Measurements from ENCODE around the gene GLRA2.
"Not testable (repeated sequence)": the region's sequence is repeated elsewhere in the genome, so short reads cannot be mapped to it uniquely, and the experiment has no call there.

GLRA2 gene

DNA sequence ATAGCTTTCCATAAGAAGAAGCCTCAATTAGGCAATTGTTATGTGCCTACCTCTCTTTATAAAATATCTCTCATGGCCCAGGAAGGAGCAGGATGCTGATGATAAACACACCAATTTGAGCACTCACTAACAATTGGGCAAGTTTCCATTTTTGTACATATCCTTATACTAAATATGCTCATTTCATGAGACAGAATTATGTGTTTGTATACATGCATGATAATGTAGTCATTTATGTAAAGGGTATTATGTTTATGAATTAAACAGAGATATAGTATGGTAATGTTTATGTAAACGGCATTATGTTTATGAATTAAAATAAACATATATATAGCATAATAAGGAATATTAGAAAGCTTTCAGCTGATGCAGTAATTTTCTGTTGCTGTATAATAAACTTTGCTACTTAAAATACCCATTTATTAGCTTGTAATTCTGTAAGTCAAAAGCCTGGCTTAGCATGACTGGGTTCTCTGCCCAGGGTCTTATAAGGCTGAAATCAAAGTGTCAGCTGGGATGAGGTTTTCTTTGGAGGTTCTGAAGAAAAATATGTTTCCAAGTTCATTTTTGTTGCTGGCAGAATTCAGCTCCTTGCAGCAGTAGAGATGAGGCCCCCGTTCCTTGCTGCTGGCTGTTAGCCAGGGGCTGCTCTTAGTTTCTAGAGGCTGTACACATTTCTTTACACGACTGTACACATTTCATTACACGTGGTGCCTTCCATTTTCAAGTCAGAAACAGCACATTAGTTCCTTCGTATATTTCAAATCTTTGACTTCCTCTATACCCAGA, 89.0 kb downstream of the GLRA2 start:
- TF ChIP-seq POLR2A (IDR thresholded peaks at IDR 0.05; ENCODE audit: low read depth, low read length), result no peak
- DNase-seq (ENCODE audit: insufficient read length, low spot score) (no peak), FAIRE-seq (no peak)

DNA sequence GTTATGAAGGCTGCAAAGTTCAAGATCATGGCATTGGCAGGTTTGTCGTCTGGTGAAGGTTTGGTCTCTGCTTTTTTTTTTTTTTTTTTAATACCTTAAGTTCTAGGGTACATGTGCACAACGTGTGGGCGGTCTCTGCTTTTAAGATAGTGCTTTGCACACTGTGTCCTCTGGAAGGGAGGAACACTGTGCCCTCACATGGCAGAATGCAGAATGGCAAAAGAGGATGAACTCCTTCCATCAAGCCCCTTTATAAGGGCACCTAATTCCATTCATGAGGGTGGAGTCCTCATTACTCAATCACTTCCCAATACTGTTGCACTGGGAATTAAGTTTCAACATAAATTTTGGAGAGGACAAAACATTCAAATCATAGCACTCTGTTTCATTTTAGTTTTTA, 101.4 kb downstream of the GLRA2 start:
- FAIRE-seq (no peak), DNase-seq (ENCODE audit: insufficient read length, low spot score) (no peak)
- TF ChIP-seq POLR2A (IDR thresholded peaks at IDR 0.05; ENCODE audit: low read depth, low read length), result no peak

DNA sequence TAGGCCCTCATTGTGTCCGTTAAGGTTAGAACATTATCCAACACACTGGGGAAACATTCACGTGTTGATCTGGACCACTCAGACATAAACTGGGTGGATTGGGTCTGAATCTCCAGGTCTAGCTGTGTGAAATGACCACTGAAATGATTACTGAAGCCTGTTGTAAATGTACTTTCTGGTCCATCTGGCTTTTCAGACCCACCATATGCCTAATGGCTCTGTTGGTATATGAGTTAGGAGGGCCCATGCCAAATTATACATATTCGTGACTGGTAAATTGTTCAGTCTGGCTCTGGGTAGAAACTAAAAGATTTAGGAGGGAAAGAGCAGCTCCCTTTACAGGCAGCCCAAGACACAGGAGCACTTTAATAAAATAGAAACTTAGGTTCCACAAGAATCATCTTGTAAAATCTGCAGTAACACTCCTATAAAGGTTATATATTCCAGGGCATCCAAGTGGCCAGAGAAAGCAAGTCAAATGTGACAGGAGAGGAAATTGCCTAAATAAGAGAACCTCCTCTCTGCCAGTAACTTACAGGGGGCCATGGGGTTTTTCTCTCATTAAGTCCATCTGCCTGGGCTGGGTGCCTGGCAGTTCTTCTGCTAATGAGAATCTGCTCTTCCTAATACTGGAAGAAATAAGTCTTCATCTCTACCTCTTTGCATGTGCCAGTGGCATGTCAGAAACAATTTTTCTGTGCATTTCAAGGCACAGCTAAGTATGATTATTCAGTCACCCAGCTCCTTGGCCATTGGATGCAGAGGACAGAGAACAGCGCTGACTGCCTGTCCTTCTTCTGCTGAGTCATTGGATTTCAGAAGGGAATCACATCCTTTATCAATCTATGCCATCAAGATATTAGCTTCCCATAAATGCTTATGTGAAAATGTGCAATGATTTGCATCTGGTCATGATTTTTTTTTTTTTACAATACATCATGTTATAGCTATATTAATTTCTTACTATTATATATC, 112.6 kb downstream of the GLRA2 start:
- FAIRE-seq (no peak), DNase-seq (ENCODE audit: insufficient read length, low spot score) (no peak)
- TF ChIP-seq POLR2A (IDR thresholded peaks at IDR 0.05; ENCODE audit: low read depth, low read length), result no peak

DNA sequence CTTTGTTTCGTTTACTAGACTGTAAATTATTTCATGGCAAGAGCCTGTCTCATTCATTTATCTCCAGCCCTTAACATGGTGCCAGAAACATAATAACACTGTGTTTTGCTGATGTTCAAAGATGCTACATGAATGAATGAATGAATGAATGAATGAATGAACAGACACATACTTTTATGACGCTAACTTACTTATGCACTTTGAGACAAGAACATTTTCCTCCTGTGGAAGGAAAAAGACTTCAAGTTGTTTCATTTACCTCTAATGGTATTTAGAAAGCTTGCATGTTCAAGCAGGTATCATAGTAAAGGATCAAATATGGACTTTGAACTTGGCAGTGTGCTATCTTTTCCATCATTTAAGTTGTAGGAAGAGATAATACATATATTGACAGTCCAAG, 131.6 kb downstream of the GLRA2 start:
- DNase-seq (ENCODE audit: insufficient read length, low spot score) (no peak), FAIRE-seq (no peak)
- no peak for TF ChIP-seq POLR2A (IDR thresholded peaks at IDR 0.05; ENCODE audit: low read depth, low read length)

DNA sequence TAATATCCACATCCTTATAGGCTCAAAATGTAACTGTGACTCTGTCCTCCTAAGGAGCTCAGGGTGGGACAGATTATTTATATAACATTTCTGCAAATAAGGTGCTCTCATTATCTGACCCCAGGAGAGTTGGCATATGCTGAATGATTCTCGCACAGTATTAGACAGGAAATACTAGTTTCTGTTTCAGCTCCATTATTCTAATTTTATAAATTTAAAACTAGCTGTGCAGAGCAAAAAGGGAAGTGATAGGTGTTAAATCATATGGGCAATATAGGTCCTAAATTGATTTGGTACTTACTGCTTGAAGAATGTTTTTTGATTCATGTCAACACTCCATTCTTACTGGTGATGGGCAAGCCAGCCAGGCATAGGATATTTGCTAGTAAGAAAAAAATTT, 141.5 kb downstream of the GLRA2 start:
- FAIRE-seq, result no peak
- TF ChIP-seq POLR2A (IDR thresholded peaks at IDR 0.05; ENCODE audit: low read depth, low read length), result no peak
- no peak for DNase-seq (ENCODE audit: insufficient read length, low spot score)

DNA sequence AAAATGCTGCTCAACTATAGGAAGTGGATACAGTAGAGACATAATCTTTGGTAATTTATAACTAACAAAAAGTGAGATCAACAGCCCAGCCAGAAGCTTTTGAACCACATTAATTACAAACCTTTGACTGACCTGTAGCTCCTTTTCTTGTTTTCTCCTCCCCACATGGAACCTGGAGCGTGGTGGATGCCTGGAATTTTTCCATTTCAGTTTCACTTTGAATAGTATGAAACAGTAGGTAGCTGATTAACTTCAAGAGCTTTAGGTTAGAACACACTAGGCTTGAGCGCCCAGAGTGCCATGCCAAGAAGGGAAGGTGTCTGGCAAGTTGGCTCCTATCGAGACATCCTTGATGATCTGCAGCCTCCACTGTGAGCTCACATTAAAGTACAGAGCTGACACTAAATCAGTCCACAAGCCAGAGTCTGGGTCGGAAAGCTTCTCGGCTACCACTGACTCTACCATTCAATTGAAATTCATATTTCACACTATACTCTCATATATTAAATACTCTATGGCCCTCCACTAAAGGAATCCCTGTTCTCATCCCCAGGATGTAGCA, 143.4 kb downstream of the GLRA2 start:
- DNase-seq (ENCODE audit: insufficient read length, low spot score) (no peak), FAIRE-seq (no peak)
- no peak for TF ChIP-seq POLR2A (IDR thresholded peaks at IDR 0.05; ENCODE audit: low read depth, low read length)

DNA sequence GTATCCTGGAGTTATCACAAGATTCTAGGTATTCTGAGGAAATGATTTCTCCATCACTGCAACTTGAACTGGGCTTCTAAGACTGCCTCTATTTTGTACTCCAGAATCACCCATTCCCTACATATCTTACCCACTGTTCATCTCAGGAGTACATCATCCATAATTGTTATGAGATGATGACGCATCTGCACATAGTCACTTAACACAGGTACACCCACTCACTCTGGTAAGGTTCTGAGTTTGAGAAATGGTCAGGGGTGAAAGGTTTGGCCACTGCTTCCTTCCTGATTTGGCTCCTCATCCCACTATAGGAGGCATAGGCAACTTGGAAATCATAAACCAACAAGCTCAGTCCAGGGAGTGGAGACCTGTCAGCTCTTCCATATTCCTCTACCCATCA, 143.9 kb downstream of the GLRA2 start:
- DNase-seq (ENCODE audit: insufficient read length, low spot score) (no peak), FAIRE-seq (no peak)
- no peak for TF ChIP-seq POLR2A (IDR thresholded peaks at IDR 0.05; ENCODE audit: low read depth, low read length)

DNA sequence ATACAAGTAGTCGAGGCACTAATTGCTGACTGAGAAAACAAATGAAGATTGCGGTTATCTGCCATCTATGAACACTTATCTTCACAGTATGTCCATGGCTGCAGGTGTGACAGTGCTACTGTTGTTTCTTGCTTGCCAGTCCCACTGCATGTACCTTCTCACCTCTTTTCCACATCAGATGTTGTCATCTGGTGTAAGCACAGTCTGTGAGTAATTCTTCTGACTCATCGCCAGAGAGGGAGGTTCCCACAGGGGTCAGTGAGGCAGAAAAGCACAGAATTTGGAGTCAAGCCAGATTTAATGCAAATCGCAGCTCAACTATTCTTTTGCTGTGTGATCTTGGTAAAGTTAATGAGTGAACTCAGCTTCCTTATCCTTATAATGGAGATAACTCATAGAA, 144.4 kb downstream of the GLRA2 start:
- peak; percentile 9 for DNase-seq (ENCODE audit: insufficient read length, low spot score)
- peak; percentile 57 for FAIRE-seq

DNA sequence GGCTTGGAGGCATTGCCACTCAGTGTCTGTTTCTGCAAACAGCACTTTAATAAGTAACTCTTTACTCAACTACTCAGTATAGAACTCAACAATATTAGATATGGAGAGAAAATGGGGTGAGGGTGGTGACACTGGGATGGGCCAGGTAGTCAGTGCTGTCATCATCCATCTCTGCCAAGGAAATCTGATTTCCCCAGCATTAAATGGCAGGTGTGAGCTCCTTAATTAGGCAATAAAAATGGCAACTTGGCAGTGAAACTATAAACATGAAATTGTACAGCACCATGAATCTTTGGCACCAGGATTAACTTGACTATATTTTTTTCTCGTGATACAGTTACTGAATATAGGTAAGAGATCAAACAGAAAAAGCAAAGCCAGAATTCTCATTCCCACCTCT, 146.2 kb downstream of the GLRA2 start:
- TF ChIP-seq POLR2A (IDR thresholded peaks at IDR 0.05; ENCODE audit: low read depth, low read length), result no peak
- DNase-seq (ENCODE audit: insufficient read length, low spot score) (no peak), FAIRE-seq (no peak)

More for the DNA sequence above, 144.4 kb downstream of the GLRA2 start:
- TF ChIP-seq POLR2A (IDR thresholded peaks at IDR 0.05; ENCODE audit: low read depth, low read length), result no peak

DNA sequence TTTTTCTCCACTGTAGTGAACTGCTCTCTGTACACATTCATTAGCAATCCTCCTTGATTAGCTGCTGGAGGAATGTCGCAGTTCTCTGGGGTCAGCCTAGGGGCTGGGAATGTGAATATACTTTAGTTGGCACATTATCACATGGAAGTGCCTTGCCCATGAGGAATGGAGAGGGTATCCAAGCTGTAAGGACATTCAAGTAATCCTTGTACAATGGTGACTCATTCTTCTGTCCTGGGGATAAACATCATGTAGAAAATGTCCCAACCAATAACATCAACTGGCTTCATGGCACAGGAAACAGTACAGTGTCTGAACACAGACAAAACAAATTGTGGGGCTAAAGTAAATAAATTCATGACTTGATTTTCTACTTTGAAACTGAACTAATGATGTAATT, 147.1 kb downstream of the GLRA2 start:
- DNase-seq (ENCODE audit: insufficient read length, low spot score), result no peak
- no peak for FAIRE-seq
- no peak for TF ChIP-seq POLR2A (IDR thresholded peaks at IDR 0.05; ENCODE audit: low read depth, low read length)

DNA sequence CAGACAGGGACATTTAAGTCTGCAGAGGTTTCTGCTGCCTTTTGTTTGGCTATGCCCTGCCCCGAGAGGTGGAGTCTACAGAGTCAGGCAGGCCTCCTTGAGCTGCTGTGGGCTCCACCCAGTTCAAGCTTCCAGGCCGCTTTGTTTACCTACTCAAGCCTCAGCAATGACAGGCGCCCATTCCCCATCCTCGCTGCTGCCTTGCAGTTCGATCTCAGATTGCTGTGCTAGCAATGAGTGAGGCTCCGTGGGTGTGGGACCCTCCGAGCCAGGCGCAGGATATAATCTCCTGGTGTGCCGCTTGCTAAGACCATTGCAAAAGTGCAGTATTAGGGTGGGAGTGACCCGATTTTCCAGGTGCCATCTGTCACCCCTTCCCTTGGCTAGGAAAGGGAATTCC, 159.0 kb downstream of the GLRA2 start:
- not testable (repeated sequence) for FAIRE-seq; DNase-seq (ENCODE audit: insufficient read length, low spot score)

DNA sequence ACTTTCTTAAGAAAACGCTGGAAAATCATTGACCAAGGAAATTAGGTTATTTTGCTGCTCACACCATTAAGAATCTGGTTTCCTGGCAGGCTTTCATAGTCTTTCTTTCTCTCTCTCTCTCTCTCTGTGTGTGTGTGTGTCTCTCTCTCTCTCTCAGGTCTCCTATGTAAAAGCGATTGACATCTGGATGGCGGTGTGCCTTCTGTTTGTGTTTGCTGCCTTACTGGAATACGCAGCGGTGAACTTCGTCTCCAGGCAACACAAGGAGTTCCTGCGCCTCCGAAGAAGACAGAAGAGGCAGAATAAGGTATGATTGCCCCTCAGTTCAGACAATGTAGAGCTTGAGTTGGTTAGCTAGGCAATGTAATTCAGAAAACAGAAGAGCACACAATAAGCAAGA, 161.2 kb downstream of the GLRA2 start:
- DNase-seq (ENCODE audit: insufficient read length, low spot score) (no peak), FAIRE-seq (no peak)
- TF ChIP-seq POLR2A (IDR thresholded peaks at IDR 0.05; ENCODE audit: low read depth, low read length), result no peak

DNA sequence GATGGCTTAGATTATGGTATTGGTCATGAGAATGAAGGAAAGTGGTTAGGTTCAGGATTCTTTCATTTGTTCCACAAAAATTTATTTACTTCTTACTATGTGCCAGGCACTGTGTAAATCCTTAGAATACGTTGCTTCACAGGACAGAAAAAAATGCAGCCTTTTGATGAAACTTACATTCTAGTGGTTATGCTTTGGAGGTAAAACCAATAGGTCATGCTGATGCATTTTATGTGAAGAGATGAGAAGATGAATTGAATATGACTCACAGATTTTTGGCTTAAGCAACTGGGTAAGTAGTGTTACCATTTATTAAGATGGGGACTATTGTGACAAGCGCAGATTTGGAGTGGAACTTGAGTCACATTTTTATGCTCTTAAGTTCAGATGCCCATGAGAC, 165.3 kb downstream of the GLRA2 start:
- TF ChIP-seq POLR2A (IDR thresholded peaks at IDR 0.05; ENCODE audit: low read depth, low read length), result no peak

DNA sequence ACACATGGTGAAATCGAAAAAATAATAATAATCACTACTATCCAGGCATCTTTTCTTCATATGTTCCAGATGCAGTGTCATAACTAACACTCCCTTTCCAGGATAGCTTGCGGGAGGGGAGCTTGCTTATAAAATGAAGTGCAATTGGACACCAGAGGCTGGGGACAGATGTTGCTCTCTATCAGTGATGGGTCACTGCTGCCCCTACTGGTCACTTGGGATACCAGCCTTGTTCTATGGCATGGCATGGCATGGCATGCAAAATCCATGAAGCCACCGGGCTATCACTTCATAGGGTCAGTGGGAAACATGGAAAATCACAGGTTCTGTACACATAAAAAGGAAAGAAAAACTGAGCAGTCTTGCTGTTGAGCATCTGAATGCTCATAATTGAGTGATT, 168.1 kb downstream of the GLRA2 start:
- FAIRE-seq (no peak), DNase-seq (ENCODE audit: insufficient read length, low spot score) (peak; percentile 2)

More for the DNA sequence above, 165.3 kb downstream of the GLRA2 start:
- FAIRE-seq, result no peak
- DNase-seq (ENCODE audit: insufficient read length, low spot score), result no peak

More for the DNA sequence above, 168.1 kb downstream of the GLRA2 start:
- no peak for TF ChIP-seq POLR2A (IDR thresholded peaks at IDR 0.05; ENCODE audit: low read depth, low read length)

Data from H54 (cell line).